ENCODE results near the gene LENG8. TPM values are rescaled to one million over a fixed set of nuclear protein-coding genes. Genes with fewer than 3 reads are reported as not detected.

The LENG8 gene
- 34.9 and 45.4 TPM in 2 replicates for total RNA-seq

DNA sequence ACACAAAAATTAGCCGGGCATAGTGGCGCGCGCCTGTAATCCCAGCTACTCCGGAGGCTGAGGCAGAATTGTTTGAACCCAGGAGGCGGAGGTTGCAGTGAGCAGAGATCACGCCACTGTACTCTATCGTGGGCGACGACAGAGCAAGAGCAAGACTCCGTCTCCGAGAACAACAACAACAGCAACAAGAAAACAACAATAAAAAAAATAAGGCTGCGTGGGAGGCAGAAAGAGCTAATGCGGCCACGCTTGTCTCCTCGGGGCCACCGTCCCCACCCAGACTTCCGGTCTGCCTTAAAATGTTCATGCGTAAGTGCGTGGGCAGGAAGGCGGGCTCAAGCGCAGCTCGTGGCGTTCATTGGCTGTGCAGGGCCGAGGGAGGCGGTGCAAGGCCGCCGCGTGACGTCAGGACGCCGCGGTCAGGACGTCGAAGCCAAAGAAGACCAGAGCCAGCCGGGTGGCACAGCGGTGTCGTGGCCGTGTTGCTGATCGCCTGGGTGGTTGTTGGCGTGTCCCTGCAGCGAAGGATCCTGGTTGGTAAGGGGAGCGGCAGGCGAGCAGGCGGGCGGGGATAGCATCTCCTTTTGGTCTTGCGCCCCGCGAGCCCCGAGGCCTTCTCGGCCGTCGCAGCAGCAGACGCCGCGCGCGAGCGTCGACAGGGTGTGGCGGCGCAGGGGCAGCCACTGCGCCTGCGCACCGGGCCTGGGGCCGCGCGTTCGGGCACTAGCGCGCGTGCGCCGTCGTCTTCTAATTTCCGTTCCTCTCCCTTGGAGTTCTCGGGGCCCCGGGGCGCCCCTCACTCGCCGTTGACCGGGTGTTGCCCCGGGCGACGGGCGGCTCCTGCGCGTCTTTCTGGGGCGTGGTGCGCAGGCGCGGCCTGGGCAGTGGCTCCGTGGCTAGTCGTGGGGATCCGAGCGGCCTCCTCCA lies at the start of gene LENG8:
Gene LENG8 (plus strand): TSS at position 426 of the 927 bp plus-strand sequence. CDS start 2,146 bp downstream, outside the sequence.

DNA sequence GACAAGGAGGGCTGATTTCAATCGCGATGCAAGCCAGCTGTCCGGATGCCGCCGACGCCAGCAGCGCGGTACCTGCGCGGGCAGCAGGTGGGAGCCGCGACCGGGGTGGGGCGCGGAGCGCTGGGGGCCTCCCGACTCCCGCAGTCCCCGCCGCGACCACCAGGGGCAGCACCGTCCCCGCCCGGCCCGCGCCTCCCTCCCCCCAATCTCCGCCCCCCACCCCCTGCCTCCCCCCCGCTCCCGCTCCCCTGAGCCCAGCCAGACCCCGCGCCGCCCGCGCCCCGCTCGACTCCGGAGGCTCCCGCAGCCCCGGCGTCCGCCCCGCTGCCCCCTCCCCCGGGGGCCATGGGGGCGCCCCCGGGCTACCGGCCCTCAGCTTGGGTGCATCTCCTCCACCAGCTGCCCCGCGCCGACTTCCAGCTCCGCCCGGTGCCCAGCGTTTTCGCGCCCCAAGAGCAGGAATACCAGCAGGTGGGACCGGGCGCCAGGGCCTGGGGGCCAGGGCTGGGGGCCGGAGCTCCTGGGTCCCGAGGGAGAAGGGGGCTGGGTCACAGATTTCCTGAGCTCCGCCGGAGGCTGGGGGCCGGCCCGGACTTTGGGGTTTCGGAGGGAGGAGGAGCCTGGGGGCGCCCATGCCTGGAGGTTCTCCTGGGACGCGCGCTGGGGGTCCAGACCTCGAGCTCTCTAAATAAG lies 33.6 kb upstream of the LENG8 start, which contains the start of gene TTYH1:
Gene TTYH1 (plus strand): TSS at position 257 of the 693 bp plus-strand sequence. CDS start 89 bp downstream, at position 346.

DNA sequence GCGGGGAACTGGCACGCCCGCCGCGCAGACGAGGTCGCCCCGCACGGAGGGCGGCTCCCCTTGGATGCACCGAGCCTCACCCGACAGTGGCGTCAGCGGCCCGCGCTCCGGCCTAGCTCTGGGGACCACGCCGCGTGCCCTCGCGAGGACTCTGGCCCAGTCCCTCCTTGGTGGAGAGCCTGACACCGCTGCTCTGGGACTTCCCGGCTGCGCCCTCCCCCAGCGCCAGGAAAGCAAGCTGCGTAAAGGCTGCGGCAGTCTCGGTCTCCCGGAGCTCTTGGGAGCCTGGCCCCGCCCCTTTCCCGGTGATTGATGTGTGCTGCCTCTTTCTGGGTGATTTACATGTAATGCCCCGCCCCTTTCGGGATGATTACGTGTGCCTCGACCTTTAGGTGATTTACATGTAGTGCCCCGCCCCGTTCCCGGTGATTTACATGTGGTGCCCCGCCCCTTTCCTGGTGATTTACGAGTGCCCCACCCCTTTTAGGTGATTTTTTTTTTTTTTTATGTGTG lies 14.6 kb downstream of the LENG8 start, which contains the start of gene LENG9:
Gene LENG9 (minus strand): TSS at position 248 of the 513 bp plus-strand sequence. CDS start 252 bp downstream, outside the sequence.

DNA sequence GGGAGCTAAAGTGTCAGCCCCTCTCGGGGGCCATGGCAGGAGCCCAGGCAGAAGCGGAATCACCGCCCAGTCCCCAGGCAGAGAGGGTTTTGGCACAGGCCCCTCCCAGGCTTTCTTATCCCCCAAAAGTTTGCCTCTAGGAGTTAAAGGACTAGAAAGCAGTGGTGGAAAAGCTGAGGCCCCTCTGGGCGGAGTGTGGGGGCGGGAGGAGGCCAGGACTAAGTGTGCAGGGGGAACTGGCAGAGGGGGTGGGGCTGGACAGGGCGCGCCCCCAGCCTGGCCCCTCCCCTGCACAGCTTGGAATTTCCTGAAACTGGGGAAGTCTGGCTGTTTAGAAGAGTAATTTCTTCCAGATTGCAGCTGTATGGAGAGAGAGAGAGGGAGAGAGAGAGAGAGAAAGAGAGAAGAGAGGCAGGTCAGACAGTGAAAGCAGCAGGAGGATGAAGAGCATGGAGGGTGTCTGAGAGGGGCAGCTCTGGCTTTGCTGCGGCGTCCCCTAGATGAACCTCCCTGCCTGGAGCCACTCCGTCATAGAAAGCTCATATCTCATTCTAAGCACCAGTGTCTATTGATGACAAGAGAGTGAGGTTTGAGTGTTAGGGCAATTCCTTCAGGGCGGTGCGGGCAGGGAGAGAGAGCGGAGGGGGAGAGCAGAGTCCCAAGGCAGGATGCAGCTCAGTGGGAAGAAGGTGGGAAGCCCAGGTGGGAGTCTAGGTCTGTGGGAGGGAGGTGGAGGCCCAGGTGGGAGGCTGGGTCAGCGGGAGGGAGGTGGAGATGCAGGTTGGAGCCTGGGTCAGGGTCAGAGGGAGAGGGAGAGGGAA lies 24.3 kb downstream of the LENG8 start, which contains the start of gene CDC42EP5:
Gene CDC42EP5 (minus strand): TSS at position 226 of the 821 bp plus-strand sequence. CDS start 7,749 bp downstream, outside the sequence.

DNA sequence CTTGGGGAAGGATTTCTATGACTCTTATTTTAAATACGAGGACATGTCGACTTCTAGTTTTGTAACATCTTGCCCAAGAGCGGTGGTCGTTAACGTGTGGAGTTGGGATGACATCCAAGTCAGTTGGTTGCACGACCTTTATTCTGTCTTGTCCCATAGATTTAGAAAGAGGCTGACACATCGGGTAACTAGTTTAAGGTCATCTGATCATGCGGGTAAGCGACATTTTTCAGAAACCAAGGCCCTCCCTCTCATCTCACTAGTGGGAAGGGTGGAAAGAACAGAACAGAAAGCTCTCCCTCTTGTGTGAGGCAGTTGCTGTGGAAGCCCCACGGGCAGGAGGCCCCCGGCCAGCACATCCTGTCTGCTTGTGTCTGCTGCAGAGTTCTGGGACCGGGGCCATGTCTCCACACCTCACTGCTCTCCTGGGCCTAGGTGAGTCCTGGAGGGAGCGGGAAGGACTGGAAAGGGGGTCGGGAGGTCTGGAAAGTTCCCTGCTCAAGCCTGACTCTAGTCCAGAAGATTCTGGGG lies 53.6 kb downstream of the LENG8 start, which contains the start of gene LAIR2:
Gene LAIR2 (plus strand): TSS at position 314 of the 531 bp plus-strand sequence. CDS start 88 bp downstream, at position 402.

Other genes starting within 250 kb of the LENG8 start
- 2,262 and 2,314 TPM in 2 replicates for gene RPS9, start 248.3 kb upstream of the LENG8 start, total RNA-seq
- gene LILRB3, start 226.2 kb upstream of the LENG8 start, total RNA-seq = not detected in 2 replicates
- gene LILRA6, start 206.4 kb upstream of the LENG8 start, total RNA-seq = not detected in 2 replicates
- gene LILRB5, start 191.9 kb upstream of the LENG8 start, total RNA-seq = not detected in 2 replicates
- gene LILRB2, start 168.1 kb upstream of the LENG8 start, total RNA-seq = not detected in 2 replicates
- not detected in 2 replicates for gene LILRA5, start 136.0 kb upstream of the LENG8 start, total RNA-seq
- not detected in 2 replicates for gene LILRA4, start 110.0 kb upstream of the LENG8 start, total RNA-seq
- not detected in 2 replicates for gene LAIR1, start 84.3 kb upstream of the LENG8 start, total RNA-seq
- gene TTYH1, start 33.7 kb upstream of the LENG8 start, total RNA-seq = not detected in 2 replicates
- gene LENG9, start 14.6 kb downstream of the LENG8 start, total RNA-seq = 9.5 and 10.4 TPM in 2 replicates
- 23.9 and 33.4 TPM in 2 replicates for gene CDC42EP5, start 24.1 kb downstream of the LENG8 start, total RNA-seq
- not detected in 2 replicates for gene LAIR2, start 53.6 kb downstream of the LENG8 start, total RNA-seq
- not detected in 2 replicates for gene LILRA2, start 124.6 kb downstream of the LENG8 start, total RNA-seq
- not detected in 2 replicates for gene LILRA1, start 144.4 kb downstream of the LENG8 start, total RNA-seq
- gene LILRB1, start 181.3 kb downstream of the LENG8 start, total RNA-seq = not detected in 2 replicates
- gene LILRB4, start 213.8 kb downstream of the LENG8 start, total RNA-seq = not detected in 2 replicates